Astrocyte of the cerebellum (primary cell): ENCODE data around the gene PLEKHG5.

Experiments used
- DNase-seq: peaks from one replicate; pipeline ENCODE4 v3.0.0-alpha.2; 2011; ENCODE audit warnings: low read depth
- H3K4me3 ChIP-seq: 2 replicates; pipeline ENCODE4 v1.5.1; 2011; ENCODE audit warnings: mild to moderate bottlenecking, low read depth, low read length, moderate library complexity
- CTCF ChIP-seq: IDR thresholded peaks from 2 replicates; pipeline ENCODE4 v1.5.1; 2012; ENCODE audit warnings: low read length, low read depth, moderate library complexity, mild to moderate bottlenecking; ENCODE audit errors: missing control alignments
- in situ Hi-C: cut with HindIII; loops from 2 replicates; pipeline ENCODE4 v1.10.0; 2017; ENCODE audit warnings: low sequenced_read_pairs

The PLEKHG5 gene

DNA sequence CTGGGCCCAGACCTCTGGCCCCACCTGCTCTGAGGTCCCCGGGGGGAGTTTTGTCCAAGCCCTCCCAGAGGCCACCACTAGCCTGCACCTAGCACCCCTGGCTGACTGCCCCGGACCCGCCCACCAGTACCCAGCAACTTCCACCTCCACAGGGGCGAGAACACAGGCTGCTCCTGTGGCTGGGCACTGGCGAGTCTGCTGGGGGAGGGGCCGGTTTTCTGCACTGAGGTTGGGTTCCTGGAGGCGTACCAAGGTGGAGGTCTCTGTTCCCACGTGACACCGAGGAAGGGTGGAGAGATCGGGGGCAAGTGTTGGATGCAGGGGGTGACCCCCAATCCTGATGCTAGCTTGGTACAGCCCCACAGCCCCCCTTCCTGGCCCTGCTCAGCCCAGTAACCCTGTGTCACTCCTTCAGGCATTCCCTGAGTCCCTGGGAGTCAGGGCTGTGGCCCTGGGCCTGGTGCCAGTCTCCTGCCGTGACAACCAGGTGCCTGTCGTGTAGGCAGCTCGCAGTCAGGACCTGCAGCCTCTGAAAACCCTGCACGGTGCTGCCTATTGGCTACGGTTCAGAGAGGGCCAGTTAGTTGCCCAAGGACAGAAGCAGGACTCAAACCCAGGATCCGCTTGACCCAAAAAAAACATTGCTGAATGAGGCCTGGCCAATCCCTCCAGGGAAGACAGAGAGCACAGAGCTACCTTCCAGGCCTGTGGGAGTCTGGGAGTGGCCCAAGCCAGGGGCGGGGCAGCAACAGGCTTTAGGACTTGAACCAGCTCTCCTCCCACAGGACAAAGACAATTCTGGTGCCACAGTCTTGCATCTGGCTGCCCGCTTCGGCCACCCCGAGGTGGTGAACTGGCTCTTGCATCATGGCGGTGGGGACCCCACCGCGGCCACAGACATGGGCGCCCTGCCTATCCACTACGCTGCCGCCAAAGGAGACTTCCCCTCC is 63.8 kb downstream of the PLEKHG5 start:
- no peak overlapping the region for H3K4me3 ChIP-seq
- in situ Hi-C loops: no loop called here
- DNase-seq: no peak
- TF ChIP-seq CTCF: no peak

DNA sequence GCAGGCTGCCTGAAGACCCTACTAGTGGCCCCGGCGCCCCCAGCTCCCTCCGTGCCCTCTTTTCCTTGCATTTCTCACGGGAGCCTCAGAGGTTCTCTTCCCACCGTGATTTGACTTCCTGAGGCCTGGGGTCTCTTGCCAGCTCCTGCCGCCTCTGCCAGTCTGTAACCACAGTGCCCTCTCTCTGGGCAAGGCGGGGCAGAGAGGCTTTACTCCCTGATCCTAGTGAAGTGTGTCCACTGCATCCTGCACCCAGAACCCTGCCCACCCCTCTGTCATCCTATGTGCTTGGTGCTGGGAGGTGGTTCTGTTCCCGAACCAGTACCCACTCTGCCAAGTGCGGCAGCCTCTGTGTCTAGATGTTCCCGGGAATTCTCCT is 64.5 kb downstream of the PLEKHG5 start:
- in situ Hi-C loops: no loop called here
- no peak for DNase-seq

GRCh38 chr1:6426277-6426971 is 65.0 kb downstream of the PLEKHG5 start:
- DNase-seq: no peak
- no peak for TF ChIP-seq CTCF
- in situ Hi-C loops: no loop called here
- H3K4me3 ChIP-seq: no peak overlapping the region

More for the DNA sequence above, 64.5 kb downstream of the PLEKHG5 start:
- H3K4me3 ChIP-seq: no peak overlapping the region
- no peak for TF ChIP-seq CTCF

DNA sequence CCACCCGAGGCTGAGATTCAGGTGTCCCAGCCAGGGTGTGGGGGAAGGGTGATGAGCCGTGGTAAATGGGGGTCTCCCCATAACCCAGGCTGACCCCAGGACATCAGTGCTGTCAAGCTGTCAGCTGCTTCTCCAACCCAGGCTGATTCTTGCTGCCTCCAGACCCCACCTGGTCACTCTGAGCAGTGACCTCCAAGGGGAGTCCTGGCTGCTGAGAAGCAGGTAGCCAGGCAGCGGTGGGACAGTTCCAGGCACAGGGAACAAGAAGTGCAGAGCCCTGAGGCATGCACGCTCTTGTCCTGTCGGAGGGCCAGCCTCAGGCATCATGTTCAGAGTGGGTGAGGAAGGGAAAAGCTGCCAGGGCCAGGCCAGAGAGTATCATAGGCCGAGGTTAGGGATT is 65.8 kb downstream of the PLEKHG5 start:
- in situ Hi-C loops: no loop called here
- H3K4me3 ChIP-seq: no peak overlapping the region
- TF ChIP-seq CTCF: no peak
- no peak for DNase-seq

DNA sequence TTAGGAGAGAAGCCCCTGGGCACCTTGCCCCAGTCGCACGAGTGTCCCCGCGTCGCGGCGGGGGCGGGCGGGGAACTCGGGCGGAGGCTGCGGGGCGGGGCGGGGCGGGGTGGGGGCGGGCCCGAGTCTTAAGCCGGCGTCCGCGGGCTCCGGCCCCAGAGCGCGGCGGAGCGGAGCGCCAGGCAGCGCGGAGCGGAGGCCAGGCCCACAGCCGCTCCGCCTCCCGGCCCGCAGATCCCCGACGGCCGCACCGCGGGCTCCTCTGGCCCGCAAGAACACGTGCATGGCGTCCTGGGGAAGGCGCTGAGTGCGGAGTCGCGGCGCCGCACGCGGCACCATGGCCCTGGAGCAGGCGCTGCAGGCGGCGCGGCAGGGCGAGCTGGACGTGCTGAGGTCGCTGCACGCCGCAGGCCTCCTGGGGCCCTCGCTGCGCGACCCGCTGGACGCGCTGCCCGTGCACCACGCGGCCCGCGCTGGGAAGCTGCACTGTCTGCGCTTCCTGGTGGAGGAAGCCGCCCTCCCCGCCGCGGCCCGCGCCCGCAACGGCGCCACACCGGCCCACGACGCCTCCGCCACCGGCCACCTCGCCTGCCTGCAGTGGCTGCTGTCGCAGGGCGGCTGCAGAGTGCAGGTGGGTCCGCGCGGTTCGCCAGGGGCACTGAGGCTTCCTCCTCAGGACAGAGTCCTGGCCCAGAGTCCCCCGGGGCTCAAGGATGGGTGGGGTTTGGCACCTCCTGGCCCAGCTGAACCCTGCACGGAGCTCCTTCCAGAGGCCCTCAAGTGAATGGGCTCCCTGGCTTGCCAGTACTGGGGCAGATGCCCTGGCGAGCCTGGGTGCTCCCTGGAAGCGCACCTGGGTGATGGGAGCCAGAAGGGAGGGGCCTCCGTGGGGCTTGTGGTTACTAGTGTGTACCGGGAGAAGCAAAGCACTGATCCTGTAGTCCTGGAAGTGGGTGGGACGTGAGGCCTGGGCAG is 66.6 kb downstream of the PLEKHG5 start, which contains the start of gene ESPN:
Gene ESPN, plus strand, starts transcription at position 158 of the 975 bp plus-strand sequence. Its CDS starts 180 bp downstream, at position 338.
- no peak for DNase-seq
- in situ Hi-C loops: no loop called here

More for the DNA sequence above, 66.6 kb downstream of the PLEKHG5 start, which contains the start of gene ESPN:
- H3K4me3 ChIP-seq: no peak within 1 kb of the TSS
- no peak for TF ChIP-seq CTCF
